Caco-2 (cell line): ENCODE results near the gene TRIM26. TPM values are rescaled to one million over a fixed set of nuclear protein-coding genes. Genes with fewer than 3 reads are reported as not detected.

Experiments
- BruUV-seq: library from RNA; stranded (reverse); fragments of 400-500 nt; replicated peaks from 2 replicates; lab custom pipeline; 2021; lab: Mats Ljungman, UMichigan
- CTCF ChIA-PET: fragments of 300-600 bp; sonication (Branson Sonifier 250); formaldehyde crosslinking; loops from one replicate; lab custom pipeline; 2022; ENCODE audit warnings: antibody characterized with exemption; lab: Charles Lee
- POLR2A ChIA-PET: fragments of 300-600 bp; sonication (Branson Sonifier 250); formaldehyde crosslinking; loops from one replicate; lab custom pipeline; 2022; ENCODE audit warnings: antibody characterized with exemption; lab: Charles Lee
- DNase-seq, 2 experiments: peaks; one replicate each; pipeline versions ENCODE4 v3.0.0 to v3.0.0-alpha.2; 2020 to 2022
- H3K27me3 ChIP-seq: replicated peaks from 2 replicates; pipeline ENCODE4 v1.6.0; 2011; ENCODE audit warnings: low read length; ENCODE audit not compliant: control insufficient read depth, insufficient read depth
- H3K36me3 ChIP-seq: 2 replicates; pipeline ENCODE4 v1.5.1; 2011; ENCODE audit warnings: low read length; ENCODE audit not compliant: control insufficient read depth, insufficient read depth
- H3K4me1 ChIP-seq: fragments of 250-450 bp; sonication (Bioruptor Pico); 2 replicates; pipeline ENCODE4 v1.5.1; 2020; ENCODE audit warnings: mild to moderate bottlenecking
- H3K4me3 ChIP-seq: 2 replicates; pipeline ENCODE4 v1.5.1; 2011; ENCODE audit warnings: low read depth, mild to moderate bottlenecking, control low read depth, low read length
- H3K9me3 ChIP-seq: fragments of 250-450 bp; sonication (Bioruptor Pico); 2 replicates; pipeline ENCODE4 v1.5.1; 2020; ENCODE audit warnings: mild to moderate bottlenecking, moderate library complexity
- H3K27ac Mint-ChIP-seq: one replicate; pipeline ENCODE4 v1.8.0; 2022; ENCODE audit warnings: mixed read lengths; ENCODE audit not compliant: unreplicated experiment
- H3K27me3 Mint-ChIP-seq: one replicate; pipeline ENCODE4 v1.8.0; 2022; ENCODE audit warnings: mixed read lengths; ENCODE audit not compliant: insufficient read depth, unreplicated experiment
- H3K36me3 Mint-ChIP-seq: one replicate; pipeline ENCODE4 v1.8.0; 2022; ENCODE audit warnings: mild to moderate bottlenecking, mixed read lengths; ENCODE audit not compliant: insufficient read depth, unreplicated experiment
- H3K4me1 Mint-ChIP-seq: one replicate; pipeline ENCODE4 v1.8.0; 2022; ENCODE audit warnings: low read depth, mixed read lengths; ENCODE audit not compliant: unreplicated experiment
- H3K4me3 Mint-ChIP-seq: one replicate; pipeline ENCODE4 v1.8.0; 2022; ENCODE audit warnings: mild to moderate bottlenecking, moderate library complexity, mixed read lengths; ENCODE audit not compliant: unreplicated experiment
- H3K9me3 Mint-ChIP-seq: one replicate; pipeline ENCODE4 v1.8.0; 2022; ENCODE audit warnings: mixed read lengths; ENCODE audit not compliant: unreplicated experiment
- CTCF ChIP-seq, 2 experiments: fragments of 200-600 bp in 1 of 2; IDR thresholded peaks; 1 replicate in 1 of 2; 2 replicates in 1 of 2; pipeline versions ENCODE4 v1.5.1 to v1.8.0; 2011 to 2022; ENCODE audit warnings: antibody characterized with exemption in 1 of 2, control low read depth in 1 of 2, inconsistent platforms in 1 of 2, low read depth in 1 of 2, low read length in 1 of 2, mild to moderate bottlenecking in 1 of 2, moderate library complexity in 1 of 2; ENCODE audit not compliant: insufficient read depth in 1 of 2, severe bottlenecking in 1 of 2, unreplicated experiment in 1 of 2
- intact Hi-C: fragments of 100-400 bp; cut with micrococcal nuclease; formaldehyde crosslinking; loops from one replicate; pipeline ENCODE4 v1.10.0; 2022; ENCODE audit not compliant: unreplicated experiment
- total RNA-seq: library from RNA; stranded (reverse); gene quantifications from 2 replicates; pipeline ENCODE4 v1.2.3, GENCODE V29; 2022

TRIM26 gene
- total RNA-seq, 1 experiment from 2014 or later: 49.0 TPM

GRCh38 chr6:30157581-30157980 is 55.6 kb downstream of the TRIM26 start:
- Mint-ChIP-seq H3K4me1 (peaks cover 7% of the 10 kb centered on the region), H3K36me3 (no peaks in the 10 kb centered on the region), H3K27ac (no peak overlapping the region), H3K9me3 (no peaks in the 10 kb centered on the region), H3K27me3 (no peaks in the 10 kb centered on the region), H3K4me3 (no peak overlapping the region)
- Histone ChIP-seq H3K4me3 (no peak overlapping the region), H3K9me3 (no peaks in the 10 kb centered on the region), H3K4me1 (no peaks in the 10 kb centered on the region; the same call in 1 of the 2 replicates), H3K27me3 (no peaks in the 10 kb centered on the region), H3K36me3 (no peaks in the 10 kb centered on the region)
- BruUV-seq: no TSS peak
- TF ChIP-seq CTCF (IDR thresholded peaks at IDR 0.05; ENCODE audit: insufficient read depth in 1 of 2, low read depth in 1 of 2, low read length in 1 of 2, severe bottlenecking in 1 of 2, unreplicated experiment in 1 of 2): no peak
- intact Hi-C loops: no loop called here
- ChIA-PET POLR2A (no interaction called here), CTCF (no interaction called here)
- DNase-seq: no peak

DNA sequence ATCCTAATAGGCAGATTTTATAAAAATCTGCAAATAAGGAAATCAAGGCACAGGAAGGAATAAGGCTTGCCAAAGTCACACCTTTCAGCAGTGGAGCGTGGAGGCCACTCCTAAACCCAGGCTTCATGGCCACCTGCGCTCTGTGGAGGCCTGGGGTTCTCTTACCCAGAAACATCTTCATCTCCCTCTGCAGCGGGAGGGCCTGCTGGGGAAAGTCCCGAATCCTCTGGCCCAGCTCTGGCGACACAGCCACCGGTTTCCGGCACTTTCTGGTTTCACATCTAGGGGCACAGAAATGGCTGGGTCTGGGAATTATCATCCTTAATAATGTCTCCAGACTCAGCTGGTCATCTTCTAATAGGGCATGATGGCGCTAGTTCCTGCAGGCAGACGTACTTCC is 56.4 kb downstream of the TRIM26 start:
- ChIA-PET CTCF (no interaction called here), POLR2A (no interaction called here)
- Mint-ChIP-seq H3K4me3 (no peak overlapping the region), H3K9me3 (no peaks in the 10 kb centered on the region), H3K27me3 (no peaks in the 10 kb centered on the region), H3K36me3 (no peaks in the 10 kb centered on the region), H3K27ac (no peak overlapping the region), H3K4me1 (no peaks in the 10 kb centered on the region)
- TF ChIP-seq CTCF (IDR thresholded peaks at IDR 0.05; ENCODE audit: insufficient read depth in 1 of 2, low read depth in 1 of 2, low read length in 1 of 2, severe bottlenecking in 1 of 2, unreplicated experiment in 1 of 2): no peak
- DNase-seq: no peak
- intact Hi-C loops: no loop called here
- Histone ChIP-seq H3K9me3 (no peaks in the 10 kb centered on the region), H3K36me3 (no peaks in the 10 kb centered on the region), H3K4me3 (no peak overlapping the region), H3K27me3 (no peaks in the 10 kb centered on the region), H3K4me1 (no peaks in the 10 kb centered on the region; the same call in 1 of the 2 replicates)
- BruUV-seq: no TSS peak

DNA sequence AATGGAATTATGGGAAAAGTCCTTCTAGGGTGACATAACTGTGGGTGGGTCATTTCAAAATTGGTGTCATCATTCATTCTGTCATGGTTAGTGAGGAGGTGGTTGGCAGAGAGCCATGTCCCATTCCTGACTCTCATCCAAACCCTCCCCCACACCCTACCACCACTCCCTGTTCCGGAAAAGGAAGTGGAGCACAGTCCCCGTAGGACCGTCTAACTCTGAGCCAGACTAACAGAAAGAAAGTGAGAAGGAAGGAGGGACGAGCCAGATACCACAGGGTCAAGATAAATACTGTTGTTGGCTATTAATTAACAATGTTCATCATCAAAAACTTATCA is 57.0 kb downstream of the TRIM26 start:
- Mint-ChIP-seq H3K36me3 (no peaks in the 10 kb centered on the region), H3K9me3 (no peaks in the 10 kb centered on the region), H3K27me3 (no peaks in the 10 kb centered on the region), H3K27ac (no peak overlapping the region), H3K4me1 (no peaks in the 10 kb centered on the region), H3K4me3 (no peak overlapping the region)
- POLR2A ChIA-PET: no interaction called here
- BruUV-seq: no TSS peak
- Histone ChIP-seq H3K36me3 (no peaks in the 10 kb centered on the region), H3K27me3 (no peaks in the 10 kb centered on the region), H3K4me1 (no peaks in the 10 kb centered on the region; the same call in 1 of the 2 replicates), H3K4me3 (no peak overlapping the region), H3K9me3 (no peaks in the 10 kb centered on the region)
- intact Hi-C loops: no loop called here
- no peak for TF ChIP-seq CTCF (IDR thresholded peaks at IDR 0.05; ENCODE audit: insufficient read depth in 1 of 2, low read depth in 1 of 2, low read length in 1 of 2, severe bottlenecking in 1 of 2, unreplicated experiment in 1 of 2)
- no peak for DNase-seq
- CTCF ChIA-PET: no interaction called here
